Stimulated activated CD4-positive, alpha-beta T cell treated with anti-CD3 and anti-CD28 coated beads, TNF-alpha, amount 100 ng/mL, for 24 hours (primary cell): ENCODE measurements around the gene SYT1.
"Not testable (repeated sequence)": the region's sequence is repeated elsewhere in the genome, so short reads cannot be mapped to it uniquely, and the experiment has no call there.

Experiments used
- DNase-seq, 3 experiments: peaks; one replicate each; pipeline ENCODE4 v3.0.0-alpha.2; 2020; ENCODE audit warnings: low read depth in 3 of 3

Gene SYT1

DNA sequence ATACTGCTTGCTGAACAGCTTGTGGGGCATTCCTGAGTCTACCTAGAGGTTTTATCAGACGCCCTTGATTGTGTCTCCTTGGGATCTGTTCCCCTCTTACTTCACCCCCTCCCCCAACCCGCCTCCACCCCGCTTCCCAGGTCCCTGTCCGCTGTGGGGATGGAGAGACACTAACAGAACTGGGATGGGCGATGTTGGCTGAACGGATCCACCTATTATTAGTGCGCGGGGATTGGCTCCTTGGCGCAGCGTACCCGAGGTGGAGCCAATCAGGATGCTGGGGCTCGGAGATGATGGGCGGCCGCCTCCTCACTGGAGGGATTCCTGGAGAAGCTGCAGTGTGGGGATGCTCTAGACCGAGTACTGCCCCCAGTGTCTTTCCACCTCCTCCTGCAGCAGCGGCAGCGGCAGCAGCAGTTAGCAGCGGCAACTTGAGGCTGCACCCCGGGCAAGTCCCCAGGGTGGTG is at the start of gene SYT1:
SYT1 (plus strand) TSS at position 372 of the 467 bp plus-strand sequence.
- no peak for DNase-seq

DNA sequence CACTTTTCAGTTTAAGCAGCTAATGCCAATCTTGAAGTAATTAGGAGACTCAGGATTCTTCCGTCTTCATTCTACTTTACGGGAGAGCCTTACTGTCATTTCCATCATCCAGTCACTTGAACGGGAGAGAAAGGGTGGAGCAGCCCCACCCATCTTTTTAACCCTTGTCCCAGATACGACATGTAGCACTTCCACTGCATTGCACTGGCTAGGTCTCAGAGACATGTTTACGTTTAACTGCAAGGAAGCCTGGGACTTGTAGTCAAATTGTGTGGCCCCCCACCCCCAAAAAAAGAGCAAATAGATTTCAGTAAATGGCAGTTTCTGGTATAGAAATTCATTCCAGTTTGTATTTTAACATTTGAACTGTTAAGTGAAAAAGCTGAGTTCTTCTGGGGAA is 46.1 kb upstream of the SYT1 start:
- DNase-seq: no peak

DNA sequence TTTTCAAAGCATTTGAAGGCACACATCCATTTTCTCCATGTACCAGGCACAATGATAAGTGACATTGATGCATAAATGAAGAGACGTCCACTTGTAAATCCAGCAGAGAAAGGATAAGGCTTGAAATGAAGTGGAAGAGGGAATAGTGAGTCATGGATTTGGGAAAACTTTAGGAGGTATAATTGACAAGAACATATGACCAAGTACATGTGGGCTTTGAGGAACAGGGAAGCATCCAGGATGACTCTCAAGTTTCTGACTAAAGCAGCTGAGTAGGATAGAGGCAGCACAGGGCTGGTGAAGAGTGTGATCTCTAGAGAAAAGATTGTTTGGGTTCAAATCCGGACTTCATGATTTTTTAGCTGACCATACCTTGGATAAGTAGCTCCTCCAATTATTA is 43.6 kb upstream of the SYT1 start:
- DNase-seq: no peak

DNA sequence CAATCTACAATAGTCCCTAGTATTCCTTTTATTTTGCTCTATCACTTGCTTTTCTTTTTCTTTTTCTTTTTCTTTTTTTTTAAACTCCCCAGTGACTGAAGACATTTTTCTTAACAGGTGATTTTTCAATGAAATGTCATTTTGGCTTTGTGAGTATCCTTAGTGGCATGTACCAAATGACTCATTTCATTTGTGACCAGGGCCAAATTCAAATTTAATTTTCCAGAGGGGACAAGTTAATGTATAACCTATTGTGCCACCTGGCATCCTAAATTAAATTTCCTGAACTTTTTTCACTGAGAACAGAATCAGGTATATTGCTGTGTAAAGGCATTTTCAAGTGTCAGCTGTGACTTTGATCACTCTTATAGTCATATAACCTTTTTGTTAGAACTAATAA is 39.7 kb upstream of the SYT1 start:
- no peak for DNase-seq

DNA sequence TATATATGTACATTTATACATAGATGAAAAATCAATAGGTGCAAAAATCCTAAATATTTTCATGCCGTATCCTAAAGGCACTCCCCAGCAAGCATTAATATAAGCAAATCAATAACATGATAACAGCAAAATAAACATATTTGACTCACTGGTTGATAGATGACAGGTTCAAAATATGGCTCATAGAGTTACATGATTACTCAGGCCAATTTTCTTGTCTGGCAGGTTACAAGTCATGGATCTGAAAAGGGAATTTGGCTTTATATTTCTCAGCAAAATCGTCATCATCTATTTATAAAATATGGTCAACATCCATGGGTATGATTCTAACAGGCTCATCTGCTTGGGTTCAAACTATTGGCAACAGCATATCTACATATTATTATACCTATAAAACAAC is 34.9 kb upstream of the SYT1 start:
- DNase-seq: no peak

DNA sequence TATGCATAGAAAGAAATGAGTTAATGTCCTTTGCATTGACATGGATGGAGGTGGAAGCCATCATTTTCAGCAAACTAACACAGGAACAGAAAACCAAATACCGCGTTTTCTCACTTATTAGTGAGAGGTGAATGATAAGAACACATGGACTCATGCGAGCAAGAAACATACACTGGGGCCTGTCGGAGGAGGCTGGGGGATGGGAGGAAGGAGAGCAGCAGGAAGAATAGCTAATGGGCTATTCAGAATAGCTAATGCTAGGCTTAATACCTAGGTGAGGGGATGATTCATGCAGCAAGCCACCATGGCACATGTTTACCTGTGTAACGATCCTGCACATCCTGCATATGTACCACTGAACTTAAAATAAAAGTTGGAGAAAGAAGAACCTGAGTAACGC is 29.1 kb upstream of the SYT1 start:
- DNase-seq: no peak

DNA sequence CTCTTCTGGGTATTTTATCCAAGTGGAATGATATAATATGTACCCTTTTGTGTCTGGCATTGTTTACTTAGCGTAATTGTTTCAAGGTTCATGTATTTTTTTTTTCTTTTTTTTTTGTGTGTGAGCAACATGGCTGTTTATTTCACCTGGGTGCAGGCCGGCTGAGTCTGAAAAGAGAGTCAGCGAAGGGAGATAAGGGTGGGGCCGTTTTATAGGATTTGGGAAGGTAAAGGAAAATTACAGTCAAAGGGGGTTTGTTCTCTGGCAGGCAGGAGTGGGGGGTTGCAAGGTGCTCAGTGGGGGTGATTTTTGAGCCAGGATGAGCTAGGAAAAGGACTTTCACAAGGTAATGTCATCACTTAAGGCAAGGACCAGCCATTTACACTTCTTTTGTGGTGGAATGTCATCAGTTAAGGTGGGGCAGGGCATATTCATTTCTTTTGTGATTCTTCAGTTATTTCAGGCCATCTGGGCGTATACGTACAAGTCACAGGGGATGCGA is 24.0 kb upstream of the SYT1 start:
- DNase-seq: not testable (repeated sequence)

DNA sequence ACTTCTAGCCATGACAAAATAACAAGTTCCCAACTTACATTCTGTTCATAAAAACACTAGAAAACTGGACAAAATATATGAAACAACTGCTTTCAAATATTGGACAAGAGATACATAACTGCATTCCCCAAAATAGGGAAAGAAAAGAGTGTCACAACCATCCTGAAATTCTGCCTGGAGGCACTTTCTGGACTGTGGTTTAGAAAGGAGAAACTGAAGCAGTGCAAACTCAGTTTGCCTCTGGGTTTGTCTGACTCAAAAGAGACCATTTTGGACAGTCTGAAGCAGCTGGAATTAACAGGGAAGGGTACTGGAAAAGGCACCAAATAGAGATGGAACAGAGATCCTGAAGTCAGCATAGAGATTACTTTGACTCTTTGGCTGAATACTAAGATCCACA is 11.3 kb upstream of the SYT1 start:
- DNase-seq: no peak

DNA sequence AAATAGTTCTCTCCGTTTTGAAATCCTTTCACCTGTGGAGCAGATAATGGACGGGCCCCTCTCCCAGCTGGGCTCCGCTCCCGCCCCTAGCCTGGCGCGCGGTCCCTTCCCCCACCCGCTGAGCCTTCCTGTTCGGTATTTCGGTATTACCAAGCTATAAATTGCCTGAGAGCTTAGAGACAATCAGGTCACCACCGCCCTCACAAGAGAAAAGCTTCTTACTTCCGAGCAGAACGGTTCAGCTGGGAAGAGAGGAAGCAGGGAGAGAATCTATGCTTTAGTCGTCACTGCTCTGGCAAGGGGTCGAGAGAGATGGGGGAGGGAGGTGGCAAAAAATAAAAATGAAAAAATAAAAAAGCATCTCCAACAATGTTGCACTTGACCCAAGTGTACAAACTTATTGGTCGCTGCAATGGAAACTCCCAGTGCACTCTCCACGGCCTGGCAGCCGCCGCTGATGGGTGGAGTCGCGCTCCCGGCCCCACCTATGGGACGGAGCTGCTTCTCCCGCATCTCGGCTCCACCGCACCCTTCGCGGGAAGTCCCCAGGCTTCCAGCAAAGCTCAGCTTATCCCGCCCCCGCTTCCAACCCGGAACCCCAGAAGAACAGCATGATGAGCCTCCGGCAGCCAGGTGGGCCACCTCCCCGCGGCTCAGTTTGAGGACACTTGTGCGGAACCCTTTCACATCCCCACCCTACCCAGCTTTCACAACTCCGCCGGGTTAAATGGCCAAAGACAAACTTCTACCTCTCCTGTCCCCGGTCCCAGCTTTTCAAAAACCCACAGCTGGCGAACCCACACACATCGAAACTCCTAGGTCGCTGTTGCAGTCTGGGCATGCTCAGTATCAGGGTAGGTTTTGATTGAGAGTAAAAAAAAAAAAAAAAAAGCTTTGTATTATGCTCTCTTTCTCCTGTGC is 832 bp upstream of the SYT1 start:
- no peak for DNase-seq

DNA sequence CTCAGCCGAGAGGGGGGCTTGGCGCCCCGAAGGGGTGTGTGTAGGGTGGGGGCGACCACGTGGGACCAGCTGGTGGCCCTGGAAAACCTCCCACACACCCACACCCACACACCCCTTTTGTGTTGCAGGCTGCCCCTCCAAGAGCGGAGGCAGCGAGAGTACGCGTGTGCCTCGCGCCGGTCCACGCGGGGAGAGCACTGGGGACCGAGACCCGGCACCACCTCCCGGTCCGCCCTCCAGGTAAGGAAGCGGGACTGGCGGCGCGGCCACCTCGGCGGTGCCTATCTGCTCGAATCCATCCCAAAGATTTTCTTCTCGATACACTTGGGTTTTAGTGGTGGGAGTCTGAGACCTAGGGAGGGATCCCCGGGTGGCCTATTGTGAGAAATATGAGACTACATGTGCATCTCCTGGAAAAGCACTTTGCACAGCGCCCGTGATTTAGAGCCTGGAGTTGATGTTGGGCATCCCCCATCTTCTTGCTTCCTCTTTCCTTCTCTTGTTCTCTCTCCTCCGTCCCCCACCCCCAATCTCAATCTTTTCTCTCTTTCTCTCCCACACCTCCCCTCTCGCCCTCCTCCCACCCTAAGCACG is 393 bp downstream of the SYT1 start:
- no peak for DNase-seq

DNA sequence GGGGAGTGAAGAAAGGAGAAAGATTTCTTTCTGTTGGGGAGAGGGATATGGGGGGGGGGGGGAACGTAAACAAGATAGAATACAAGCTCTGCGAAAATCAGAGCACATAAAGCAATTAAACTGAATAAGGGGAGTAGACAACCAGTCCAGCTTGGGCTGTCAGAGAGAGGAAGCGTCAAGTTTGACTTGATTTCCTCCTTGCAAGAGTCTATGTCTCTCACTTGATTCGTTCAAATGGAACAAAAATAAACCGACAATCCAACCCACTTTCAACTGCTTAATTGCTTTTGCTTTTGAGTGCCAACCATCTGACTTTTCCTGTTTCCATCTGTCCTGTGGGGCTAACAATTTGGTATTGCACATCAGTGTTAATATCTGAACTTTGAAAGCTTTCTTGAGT is 942 bp downstream of the SYT1 start:
- DNase-seq: no peak

DNA sequence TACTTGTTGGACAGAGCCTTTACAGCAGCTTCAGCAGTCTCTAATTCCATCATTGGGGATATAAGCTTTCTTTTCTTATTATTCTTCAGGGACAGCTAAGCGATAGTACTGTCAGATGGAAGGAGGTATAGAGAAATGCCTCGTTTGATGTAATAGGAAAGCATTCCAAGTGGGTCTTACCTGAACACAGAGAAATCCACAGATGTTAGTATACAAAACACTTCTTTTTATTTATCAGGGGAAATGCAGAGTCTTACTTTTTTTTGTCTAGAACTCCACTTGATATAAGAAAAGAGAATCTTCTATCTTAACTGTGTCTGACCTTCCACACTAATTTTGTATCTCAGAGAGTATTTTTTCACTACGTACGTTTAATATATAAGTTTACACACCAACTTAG is 1.9 kb downstream of the SYT1 start:
- no peak for DNase-seq

DNA sequence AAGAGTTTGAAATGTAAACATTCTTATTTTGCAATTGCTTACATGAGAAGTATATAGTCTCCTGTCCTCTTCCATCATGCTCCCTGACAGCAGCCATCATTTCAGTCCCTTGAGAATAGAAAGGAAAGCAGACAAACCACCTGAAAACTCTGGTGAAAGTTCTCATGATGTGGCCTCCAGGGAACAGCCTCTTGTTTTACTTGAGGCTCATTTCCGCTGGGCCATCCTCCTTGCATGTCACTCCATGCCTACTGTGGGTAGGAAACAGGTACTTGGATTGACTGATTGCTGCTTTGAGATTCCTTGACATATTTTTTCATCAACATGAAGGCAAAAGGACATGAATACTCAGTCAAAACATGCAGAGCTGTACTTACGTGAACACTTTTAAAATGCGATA is 6.0 kb downstream of the SYT1 start:
- no peak for DNase-seq

DNA sequence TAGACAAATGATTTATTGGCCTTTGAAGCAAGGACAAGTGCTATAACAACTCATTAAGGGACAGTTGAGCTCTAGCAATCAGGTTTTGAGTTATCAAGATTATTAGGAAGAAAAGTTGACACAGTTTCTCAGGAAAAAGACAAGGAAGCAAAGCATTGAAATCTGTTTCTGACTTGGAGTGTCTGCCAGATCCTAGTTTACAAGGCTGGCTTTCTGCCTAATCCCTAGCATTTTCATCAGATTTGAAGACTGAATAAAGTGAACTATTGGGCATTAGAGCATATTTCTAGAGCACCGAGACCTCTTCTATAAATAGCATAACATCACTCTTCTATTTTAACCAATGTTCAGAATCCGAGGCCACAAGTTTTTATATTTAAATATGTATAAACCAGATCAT is 7.0 kb downstream of the SYT1 start:
- DNase-seq: no peak

DNA sequence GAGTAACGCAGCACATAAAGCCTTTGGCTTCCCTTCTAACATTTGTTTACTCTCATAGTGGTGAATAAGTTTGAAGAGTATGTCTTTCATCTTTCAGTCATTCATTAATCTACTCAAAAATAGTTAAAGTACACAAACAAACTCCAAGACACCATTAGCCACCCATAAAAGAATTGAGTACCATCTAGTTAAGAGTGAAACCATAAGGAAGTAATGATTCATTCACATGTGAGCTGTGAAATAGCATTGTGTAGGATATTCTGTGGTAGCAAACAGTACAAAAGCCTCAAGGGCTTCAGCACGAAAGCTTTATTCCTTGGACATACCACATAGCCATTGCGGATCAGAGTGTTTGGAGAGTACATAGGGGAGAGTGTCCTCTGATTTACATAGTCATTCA is 13.9 kb downstream of the SYT1 start:
- no peak for DNase-seq

DNA sequence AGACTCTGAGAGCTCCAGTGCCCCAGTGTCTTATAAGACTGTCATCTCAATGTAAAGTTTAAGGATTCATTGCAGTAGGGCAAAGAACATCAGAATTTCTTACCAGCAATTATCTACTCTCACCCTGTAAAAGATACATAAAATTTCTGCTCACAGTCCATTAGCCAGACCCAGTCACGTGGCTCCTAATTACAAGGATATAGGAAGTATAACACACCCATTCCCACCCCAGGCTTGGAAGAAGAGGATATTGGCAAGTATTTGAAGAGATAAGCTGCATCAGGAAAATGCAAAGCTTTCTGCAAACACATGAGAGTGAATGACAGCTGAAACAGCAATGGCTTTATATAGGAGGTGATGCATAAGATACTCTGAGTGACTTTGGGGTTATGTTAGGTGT is 14.3 kb downstream of the SYT1 start:
- no peak for DNase-seq

DNA sequence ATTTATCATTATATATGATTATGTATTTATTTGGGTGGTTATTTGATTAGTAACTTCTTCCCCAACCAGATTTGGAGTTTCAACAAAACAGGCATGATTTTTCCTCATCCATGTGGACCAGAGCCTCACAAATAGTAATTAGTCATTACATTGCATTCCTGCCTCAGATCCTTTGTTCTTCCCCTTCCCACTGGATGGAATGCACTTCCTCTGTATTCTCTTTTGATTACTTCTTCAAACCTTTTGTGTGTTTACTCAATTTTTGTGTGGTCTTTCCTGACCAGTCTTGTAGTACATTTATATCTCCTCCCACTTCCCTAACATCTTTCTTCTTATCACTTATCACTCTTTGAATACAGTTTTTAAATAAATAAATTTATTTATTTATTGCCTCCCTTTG is 15.5 kb downstream of the SYT1 start:
- no peak for DNase-seq

DNA sequence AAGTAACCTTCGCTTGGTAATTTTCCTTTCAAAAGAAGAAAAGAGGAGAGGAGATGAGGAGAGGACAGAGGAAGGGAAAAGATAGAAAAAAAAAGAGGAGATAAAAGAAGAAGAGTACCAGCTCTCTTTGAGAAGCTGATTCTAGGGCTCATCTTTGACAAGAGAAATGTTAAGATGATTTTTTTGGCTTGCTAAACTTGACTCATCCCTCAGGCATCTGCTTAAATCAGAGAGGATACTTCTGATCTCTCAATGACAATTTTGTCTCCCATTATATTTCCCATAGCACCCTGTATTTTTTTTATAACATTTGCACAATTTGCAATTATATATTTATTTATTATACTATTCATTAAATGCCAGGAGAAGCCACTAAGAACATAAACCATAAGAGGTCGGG is 17.1 kb downstream of the SYT1 start:
- DNase-seq: no peak

DNA sequence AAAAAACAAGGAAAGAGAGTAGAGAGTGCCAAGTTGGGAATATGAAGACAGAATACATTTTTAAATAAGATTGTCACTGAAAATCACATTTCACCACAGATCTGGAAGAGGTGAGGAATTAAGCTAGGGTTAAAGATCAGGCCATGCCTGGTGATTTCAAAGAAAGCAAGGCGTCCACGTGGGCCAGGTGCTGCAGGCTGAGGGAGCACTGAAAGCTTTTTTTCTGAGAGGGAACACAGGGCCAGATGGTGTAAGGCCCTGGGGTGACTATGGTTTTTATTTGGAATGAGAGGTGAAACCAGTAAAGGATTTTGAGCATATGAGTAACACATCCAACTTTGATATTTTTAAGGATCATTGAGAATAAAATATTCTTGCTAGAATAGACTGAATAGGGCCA is 20.9 kb downstream of the SYT1 start:
- DNase-seq: no peak

DNA sequence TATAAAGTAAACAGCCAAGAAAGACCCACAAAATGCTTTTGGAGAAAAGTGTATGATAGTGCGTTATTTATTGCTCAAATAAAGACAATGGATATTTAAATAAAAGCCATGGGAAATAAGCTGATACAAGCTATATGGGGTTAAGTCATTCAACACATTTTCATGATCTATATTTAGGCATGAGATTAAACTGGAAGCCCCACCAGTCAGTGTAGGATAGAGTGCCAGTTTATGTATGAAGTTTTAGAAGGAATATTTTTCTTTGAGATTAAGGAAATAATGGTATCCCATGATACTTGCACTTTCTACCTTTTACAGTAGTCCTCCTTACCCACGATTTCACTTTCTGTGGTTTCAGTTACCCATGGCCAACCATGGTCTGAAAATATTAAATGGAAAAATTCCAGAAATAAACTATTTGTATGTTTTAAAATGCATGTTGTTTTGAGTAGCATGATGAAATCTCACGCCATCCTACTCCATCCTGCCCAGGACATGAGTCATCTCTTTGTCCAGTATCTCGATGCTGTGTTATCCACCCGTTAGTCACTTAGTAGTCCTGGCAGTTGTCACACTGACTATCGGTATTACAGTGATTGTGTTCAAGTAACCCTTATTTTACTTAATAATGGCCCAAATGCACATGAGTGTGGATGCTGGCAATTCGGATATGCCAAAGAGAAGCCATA is 22.3 kb downstream of the SYT1 start:
- no peak for DNase-seq

DNA sequence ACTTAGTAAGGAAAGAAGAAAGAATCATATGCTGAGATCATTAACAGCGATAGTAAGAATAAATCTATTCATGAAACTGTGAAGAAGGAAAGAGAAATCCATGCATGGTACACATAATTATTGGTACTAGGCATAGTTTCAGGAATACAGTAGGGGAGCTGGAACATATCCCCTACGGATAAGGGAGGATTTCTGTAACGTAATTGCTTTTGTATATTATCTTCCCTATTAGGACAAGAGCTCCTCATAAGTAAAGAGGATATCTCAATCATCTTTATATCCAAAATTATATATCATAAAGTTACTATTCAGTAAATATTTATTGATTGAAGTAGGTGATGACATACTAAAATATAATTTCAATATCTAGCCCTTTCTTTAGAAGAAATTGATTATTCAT is 22.9 kb downstream of the SYT1 start:
- no peak for DNase-seq

DNA sequence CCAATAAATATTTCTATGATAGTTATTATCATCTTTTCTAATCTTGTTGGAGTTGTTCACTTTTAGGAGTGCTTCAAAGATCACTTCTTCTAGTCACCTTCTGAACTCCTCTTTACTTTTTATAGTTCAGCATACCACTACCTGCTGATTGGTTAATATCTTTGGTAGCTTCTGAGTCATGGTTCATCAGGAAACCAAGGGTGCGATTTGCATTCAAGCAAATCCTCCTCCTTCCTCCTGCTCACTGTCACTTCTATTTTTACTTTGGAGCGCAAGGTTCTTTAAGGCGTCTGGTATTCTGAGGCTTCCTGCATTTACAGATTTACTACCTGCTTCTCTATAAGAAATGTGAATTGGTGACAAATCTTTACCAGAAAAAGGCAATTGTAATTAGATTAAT is 24.0 kb downstream of the SYT1 start:
- no peak for DNase-seq
